Thyroid gland (tissue), 4 donors: Measurements from ENCODE around the gene IBTK. TPM values are rescaled to one million over a fixed set of nuclear protein-coding genes. Genes with fewer than 3 reads are reported as not detected.
A peak's percentile ranks its signal among the peaks of the same experiment; 100 is the strongest.

Experiments
- DNase-seq, 2 donors: peaks; one replicate each; pipeline ENCODE4 v3.0.0-alpha.2; 2019
- H3K27ac ChIP-seq, 3 donors: fragments of 200-600 bp; sonication (generic); 1 replicate in 2 of 3; 2 replicates in 1 of 3; pipeline ENCODE4 v1.5.1; 2016 to 2019; ENCODE audit warnings: mild to moderate bottlenecking in 1 of 3, moderate library complexity in 1 of 3
- H3K27me3 ChIP-seq: fragments of 200-600 bp; sonication (generic); one replicate; pipeline ENCODE4 v1.5.1; 2019
- H3K36me3 ChIP-seq, 2 donors: fragments of 200-600 bp; sonication (generic); one replicate each; pipeline ENCODE4 v1.5.1; 2016 to 2019
- H3K4me1 ChIP-seq, 2 donors: fragments of 200-600 bp; sonication (generic); one replicate each; pipeline ENCODE4 v1.5.1; 2017 to 2019
- H3K4me3 ChIP-seq, 3 donors: fragments of 200-600 bp; sonication (generic); replicated peaks in 1 of 3; 1 replicate in 2 of 3; 2 replicates in 1 of 3; pipeline ENCODE4 v1.5.1; 2016; ENCODE audit warnings: mild to moderate bottlenecking in 1 of 3
- H3K9me3 ChIP-seq: fragments of 200-600 bp; sonication (generic); one replicate; pipeline ENCODE4 v1.5.1; 2017
- CTCF ChIP-seq, 6 experiments: fragments of 200-600 bp in 3 of 6; fragments of 450-650 bp in 3 of 6; sonication (generic) in 3 of 6; IDR thresholded peaks; one replicate each; pipeline ENCODE4 v1.5.1; 2016 to 2019; ENCODE audit warnings: antibody characterized with exemption in 6 of 6, mild to moderate bottlenecking in 2 of 6, inconsistent platforms in 1 of 6, moderate library complexity in 1 of 6
- POLR2A ChIP-seq, 2 donors: fragments of 450-650 bp; IDR thresholded peaks; one replicate each; pipeline ENCODE4 v1.6.1; 2017; ENCODE audit warnings: antibody characterized with exemption in 2 of 2, mild to moderate bottlenecking in 2 of 2, moderate library complexity in 1 of 2
- WGBS, 2 donors: methylation state at CpG; one replicate each; pipeline ENCODE4 v1.1.5; 2017; 5-methylcytosine and 5-hydroxymethylcytosine counted together
- intact Hi-C: fragments of 100-400 bp; cut with DNase I; formaldehyde crosslinking; loops from one replicate; pipeline ENCODE4 v1.15.1; 2023
- total RNA-seq, 4 donors: library from RNA; depleted of rRNA; stranded (reverse); fragments of >200 nt; gene quantifications; one replicate each; pipeline ENCODE4 v1.2.3, GENCODE V29; 2016

The IBTK gene
- total RNA-seq, 4 donors from 2014 or later = 28.4 to 46.1 (median 38.3) TPM

DNA sequence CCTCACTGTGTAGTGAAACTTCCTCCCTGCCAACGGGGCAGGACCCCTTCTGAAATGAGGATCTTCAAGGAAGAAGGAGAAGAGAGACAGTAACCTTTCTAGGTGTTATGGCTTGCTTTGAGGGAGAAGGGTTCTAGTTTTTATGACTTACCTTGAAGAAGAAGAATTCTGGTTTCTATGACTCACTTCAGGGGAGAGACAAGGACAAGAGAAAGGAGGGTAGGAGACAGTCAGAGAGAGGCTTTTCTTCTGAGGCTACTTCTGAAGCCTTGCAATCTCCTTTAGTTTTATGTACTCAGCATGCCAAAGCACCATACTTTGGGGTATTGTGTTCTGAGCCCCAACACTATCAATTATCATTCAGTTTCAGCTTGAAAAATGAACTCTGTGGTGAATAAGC is 25.8 kb upstream of the IBTK start:
- TF ChIP-seq CTCF (IDR thresholded peaks at IDR 0.05) (no peak), POLR2A (IDR thresholded peaks at IDR 0.05) (no peak)
- Histone ChIP-seq H3K4me1 (no peaks in the 10 kb centered on the region), H3K36me3 (no peaks in the 10 kb centered on the region), H3K27me3 (no peaks in the 10 kb centered on the region), H3K27ac (no peak overlapping the region), H3K9me3 (no peaks in the 10 kb centered on the region), H3K4me3 (no peak overlapping the region)
- no peak for DNase-seq
- intact Hi-C loops = loop anchor here (10.0 kb wide), 1 partner anchor 1252 kb away; no protein-coding TSS in a partner anchor
- 83 to 87% methylated on average over 1 of the region's 1 CpG for WGBS, 2 donors

DNA sequence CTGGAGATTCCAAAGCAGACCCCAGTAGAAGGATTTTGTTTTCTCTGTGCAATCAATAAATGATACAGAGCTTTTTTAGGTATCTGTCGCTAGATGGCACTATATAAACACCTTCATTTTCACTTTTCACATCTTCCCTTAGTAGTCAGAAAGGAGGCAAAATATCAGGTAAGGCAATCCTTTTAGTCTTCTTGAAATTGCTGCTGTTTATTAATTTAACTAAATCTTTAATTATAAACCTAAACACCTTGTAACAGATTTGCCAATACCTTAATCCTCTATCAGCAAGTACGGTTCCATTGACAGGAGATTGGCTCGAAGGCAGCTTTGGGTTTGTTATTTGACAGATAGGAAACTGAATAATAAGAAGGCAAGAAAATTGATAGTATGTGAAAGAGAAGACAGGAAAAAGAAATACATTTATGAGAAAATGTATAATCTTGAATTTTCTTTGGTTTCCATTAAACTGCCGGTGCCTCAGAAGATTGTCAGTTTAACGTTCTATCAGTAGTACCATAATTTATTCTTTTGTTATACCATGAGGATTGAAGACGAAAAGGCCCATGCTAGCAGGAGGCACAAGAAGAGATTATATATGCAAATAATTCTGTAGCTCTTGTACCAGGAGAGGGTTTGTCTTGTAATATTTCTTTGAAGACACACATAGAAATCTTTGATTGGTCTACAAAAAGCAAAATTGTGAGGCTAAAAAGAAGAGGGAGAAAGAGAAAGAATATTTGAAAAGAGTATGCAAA is 23.5 kb upstream of the IBTK start:
- TF ChIP-seq CTCF (IDR thresholded peaks at IDR 0.05) (peak in 5 of 6 experiments; percentile 11 to 64 (median 53)), POLR2A (IDR thresholded peaks at IDR 0.05) (no peak)
- intact Hi-C loops = loop anchor here (10.0 kb wide), 1 partner anchor 1254 kb away; no protein-coding TSS in a partner anchor
- Histone ChIP-seq H3K27me3 (no peaks in the 10 kb centered on the region), H3K36me3 (no peaks in the 10 kb centered on the region), H3K4me1 (no peaks in the 10 kb centered on the region), H3K9me3 (no peaks in the 10 kb centered on the region), H3K4me3 (no peak overlapping the region), H3K27ac (no peak overlapping the region)
- 74 to 75% methylated on average over 6 of the region's 6 CpGs for WGBS, 2 donors
- no peak for DNase-seq

GRCh38 chr6:82268301-82268846 is 20.8 kb upstream of the IBTK start:
- intact Hi-C loops = no loop called here

GRCh38 chr6:82264824-82265223 is 17.3 kb upstream of the IBTK start:
- TF ChIP-seq CTCF (IDR thresholded peaks at IDR 0.05) (no peak), POLR2A (IDR thresholded peaks at IDR 0.05) (no peak)
- no peak for DNase-seq
- Histone ChIP-seq H3K9me3 (no peaks in the 10 kb centered on the region), H3K4me3 (no peak overlapping the region), H3K27me3 (no peaks in the 10 kb centered on the region), H3K4me1 (peaks cover 0 to 4% of the 10 kb centered on the region in 2 donors), H3K36me3 (no peaks in the 10 kb centered on the region), H3K27ac (no peak overlapping the region)
- 81 to 86% methylated on average over 2 of the region's 2 CpGs for WGBS, 2 donors
- intact Hi-C loops = no loop called here

More at GRCh38 chr6:82268301-82268846, 20.8 kb upstream of the IBTK start:
- H3K27ac ChIP-seq = no peak overlapping the region
- WGBS, 2 donors = 75 to 82% methylated on average over 2 of the region's 2 CpGs
- no peaks in the 10 kb centered on the region for H3K27me3 ChIP-seq
- H3K36me3 ChIP-seq = no peaks in the 10 kb centered on the region
- H3K4me3 ChIP-seq = no peak overlapping the region
- no peak for DNase-seq
- TF ChIP-seq CTCF (IDR thresholded peaks at IDR 0.05) = no peak
- TF ChIP-seq POLR2A (IDR thresholded peaks at IDR 0.05) = no peak
- H3K9me3 ChIP-seq = no peaks in the 10 kb centered on the region
- H3K4me1 ChIP-seq = no peaks in the 10 kb centered on the region

DNA sequence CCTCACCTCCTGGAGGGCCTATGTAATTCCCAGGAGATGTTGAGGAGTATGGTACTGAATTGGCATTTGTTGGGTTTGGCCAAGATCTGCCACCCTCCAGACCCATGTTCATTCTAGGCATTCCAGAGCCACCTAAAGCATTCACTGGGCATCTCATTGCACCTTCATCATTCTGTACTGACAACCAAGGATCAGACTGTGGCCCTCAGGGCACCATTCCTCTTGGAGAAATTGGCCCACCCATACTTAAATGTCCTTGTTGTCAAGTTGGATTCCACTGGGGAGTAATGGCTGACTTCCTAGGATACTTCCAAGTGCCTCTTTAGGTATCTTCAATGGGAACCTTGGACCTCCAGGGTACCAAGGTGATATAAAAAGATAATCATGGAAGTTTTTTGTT is 16.8 kb upstream of the IBTK start:
- H3K27me3 ChIP-seq = no peaks in the 10 kb centered on the region
- intact Hi-C loops = no loop called here
- no peaks in the 10 kb centered on the region for H3K36me3 ChIP-seq
- no peak for DNase-seq
- H3K4me3 ChIP-seq = no peak overlapping the region
- no peak for TF ChIP-seq POLR2A (IDR thresholded peaks at IDR 0.05)
- no peak overlapping the region for H3K27ac ChIP-seq
- no peaks in the 10 kb centered on the region for H3K9me3 ChIP-seq
- H3K4me1 ChIP-seq = peaks cover 0 to 4% of the 10 kb centered on the region in 2 donors
